Activated T-helper 2 cell treated with anti-CD3 and anti-CD28 coated beads, Interferon-gamma antibody, Interleukin-2, Interleukin-4, amounts not matched to agents 10 μg/mL and 5 μg/mL and 100 μg/mL, durations not matched to agents 14 hours and 24 hours and 36 hours (primary cell): ENCODE data around the gene TMSB15B. TPM values are rescaled to one million over a fixed set of nuclear protein-coding genes. Genes with fewer than 3 reads are reported as not detected.
"Not testable (repeated sequence)": the region's sequence is repeated elsewhere in the genome, so short reads cannot be mapped to it uniquely, and the experiment has no call there.

Experiments
- DNase-seq: peaks from one replicate; pipeline ENCODE4 v3.0.0; 2021; ENCODE audit warnings: low spot score
- H3K27ac Mint-ChIP-seq: one replicate; pipeline ENCODE4 v1.8.0; 2021; ENCODE audit warnings: mixed read lengths
- H3K27me3 Mint-ChIP-seq: one replicate; pipeline ENCODE4 v1.8.0; 2021; ENCODE audit warnings: low read depth, mixed read lengths
- H3K36me3 Mint-ChIP-seq: one replicate; pipeline ENCODE4 v1.8.0; 2021; ENCODE audit warnings: low read depth, mixed read lengths
- H3K4me1 Mint-ChIP-seq: one replicate; pipeline ENCODE4 v1.8.0; 2021; ENCODE audit warnings: low read depth, mixed read lengths
- H3K4me3 Mint-ChIP-seq: one replicate; pipeline ENCODE4 v1.8.0; 2021; ENCODE audit warnings: low read depth, mild to moderate bottlenecking, moderate library complexity, mixed read lengths
- H3K9me3 Mint-ChIP-seq: one replicate; pipeline ENCODE4 v1.8.0; 2021; ENCODE audit warnings: mixed read lengths
- intact Hi-C: fragments of 100-400 bp; cut with micrococcal nuclease; formaldehyde crosslinking; loops from one replicate; pipeline ENCODE4 v1.15.1; 2023
- total RNA-seq: library from RNA; stranded (reverse); gene quantifications from 2 replicates; pipeline ENCODE4 v1.2.3, GENCODE V29; 2022

TMSB15B gene
- total RNA-seq, 1 donor from 2014 or later: 7.7 TPM

GRCh38 chrX:103953353-103953752 is 9.1 kb upstream of the TMSB15B start:
- H3K27ac Mint-ChIP-seq: no peak overlapping the region
- peaks cover 9% of the 10 kb centered on the region for H3K9me3 Mint-ChIP-seq
- H3K27me3 Mint-ChIP-seq: no peaks in the 10 kb centered on the region
- intact Hi-C loops: no loop called here
- H3K4me3 Mint-ChIP-seq: no peak overlapping the region
- no peaks in the 10 kb centered on the region for H3K4me1 Mint-ChIP-seq
- no peaks in the 10 kb centered on the region for H3K36me3 Mint-ChIP-seq
- DNase-seq: no peak

GRCh38 chrX:103954259-103954658 is 8.2 kb upstream of the TMSB15B start:
- Mint-ChIP-seq H3K36me3 (no peaks in the 10 kb centered on the region), H3K27me3 (no peaks in the 10 kb centered on the region), H3K4me1 (no peaks in the 10 kb centered on the region), H3K27ac (no peak overlapping the region), H3K4me3 (no peak overlapping the region), H3K9me3 (peaks cover 9% of the 10 kb centered on the region)
- DNase-seq: no peak
- intact Hi-C loops: no loop called here

DNA sequence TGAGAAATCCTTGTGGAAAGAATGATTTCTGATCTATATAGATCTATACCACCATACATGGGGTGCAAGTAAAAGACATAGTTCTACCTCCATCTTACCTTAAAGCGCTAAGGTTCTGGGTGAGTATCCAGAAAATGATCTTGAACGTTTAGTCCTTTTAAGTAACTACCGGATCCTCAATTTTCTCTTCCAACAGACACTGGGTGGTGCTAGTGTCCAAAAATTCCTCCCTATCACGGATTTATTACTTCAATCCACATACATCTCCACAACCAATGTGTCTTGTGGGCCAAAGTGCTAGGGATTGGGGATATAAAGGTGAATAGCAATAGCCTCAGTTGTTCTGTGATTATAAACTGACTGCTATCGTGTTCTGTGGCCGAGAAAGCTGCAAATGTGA is 1.8 kb upstream of the TMSB15B start:
- H3K4me1 Mint-ChIP-seq, H3K27me3 Mint-ChIP-seq, intact Hi-C loops: not testable (repeated sequence)

DNA sequence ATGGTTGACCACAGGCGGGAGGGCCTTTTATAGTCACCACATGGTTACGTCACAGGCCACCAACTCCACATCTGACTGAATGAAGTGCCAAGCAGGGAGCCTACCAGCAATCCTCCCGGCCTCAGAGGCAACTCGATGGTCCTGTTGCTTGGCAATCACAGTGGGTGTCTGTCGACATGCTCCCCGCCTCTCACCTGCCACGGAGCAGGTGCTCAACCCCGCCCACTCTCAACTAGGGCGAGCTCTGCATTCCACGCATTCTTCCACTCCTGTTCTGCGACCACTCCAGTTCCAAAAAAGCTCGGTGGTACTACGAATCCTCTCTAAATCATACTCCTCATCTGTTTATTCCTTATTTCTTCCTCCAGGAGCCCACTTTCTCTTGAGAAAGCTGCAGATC is 21.1 kb downstream of the TMSB15B start:
- H3K4me1 Mint-ChIP-seq: not testable (repeated sequence)

More for the DNA sequence above, 1.8 kb upstream of the TMSB15B start:
- not testable (repeated sequence) for DNase-seq, H3K4me3 Mint-ChIP-seq, H3K27ac Mint-ChIP-seq, H3K9me3 Mint-ChIP-seq, H3K36me3 Mint-ChIP-seq

GRCh38 chrX:103999234-103999633 is 36.8 kb downstream of the TMSB15B start:
- no peak for DNase-seq
- no peaks in the 10 kb centered on the region for H3K27me3 Mint-ChIP-seq
- H3K27ac Mint-ChIP-seq: no peak overlapping the region
- no peak overlapping the region for H3K4me3 Mint-ChIP-seq
- H3K9me3 Mint-ChIP-seq: no peaks in the 10 kb centered on the region
- no peaks in the 10 kb centered on the region for H3K36me3 Mint-ChIP-seq
- no peaks in the 10 kb centered on the region for H3K4me1 Mint-ChIP-seq
- intact Hi-C loops: no loop called here

More for the DNA sequence above, 21.1 kb downstream of the TMSB15B start:
- H3K36me3 Mint-ChIP-seq, DNase-seq, H3K27ac Mint-ChIP-seq, H3K9me3 Mint-ChIP-seq, H3K27me3 Mint-ChIP-seq, intact Hi-C loops, H3K4me3 Mint-ChIP-seq: not testable (repeated sequence)

GRCh38 chrX:104008831-104009230 is 46.4 kb downstream of the TMSB15B start:
- no peaks in the 10 kb centered on the region for H3K4me1 Mint-ChIP-seq
- intact Hi-C loops: no loop called here
- H3K4me3 Mint-ChIP-seq: no peak overlapping the region
- H3K27ac Mint-ChIP-seq: no peak overlapping the region
- no peaks in the 10 kb centered on the region for H3K36me3 Mint-ChIP-seq
- DNase-seq: no peak
- H3K9me3 Mint-ChIP-seq: no peaks in the 10 kb centered on the region
- H3K27me3 Mint-ChIP-seq: no peaks in the 10 kb centered on the region

GRCh38 chrX:104013158-104013557 is 50.7 kb downstream of the TMSB15B start:
- H3K36me3 Mint-ChIP-seq: no peaks in the 10 kb centered on the region
- no peak for DNase-seq
- no peak overlapping the region for H3K4me3 Mint-ChIP-seq
- no peak overlapping the region for H3K27ac Mint-ChIP-seq
- intact Hi-C loops: no loop called here
- no peaks in the 10 kb centered on the region for H3K9me3 Mint-ChIP-seq
- no peaks in the 10 kb centered on the region for H3K4me1 Mint-ChIP-seq
- no peaks in the 10 kb centered on the region for H3K27me3 Mint-ChIP-seq

GRCh38 chrX:104013606-104014005 is 51.2 kb downstream of the TMSB15B start, which contains the start of gene H2BW1:
Gene H2BW1 (minus strand): TSS chrX:104013708. CDS start chrX:104013576, 132 bp downstream.
- H3K27me3 Mint-ChIP-seq: no peaks in the 10 kb centered on the region
- intact Hi-C loops: no loop called here

GRCh38 chrX:104015576-104015975 is 53.1 kb downstream of the TMSB15B start:
- intact Hi-C loops, H3K4me1 Mint-ChIP-seq, H3K27ac Mint-ChIP-seq: not testable (repeated sequence)

More at GRCh38 chrX:104013606-104014005, 51.2 kb downstream of the TMSB15B start, which contains the start of gene H2BW1:
- DNase-seq: no peak
- Mint-ChIP-seq H3K4me1 (no peaks in the 10 kb centered on the region), H3K4me3 (no peak within 1 kb of the TSS), H3K9me3 (no peaks in the 10 kb centered on the region), H3K27ac (no peak within 1 kb of the TSS), H3K36me3 (no peaks in the 10 kb centered on the region)

More at GRCh38 chrX:104015576-104015975, 53.1 kb downstream of the TMSB15B start:
- not testable (repeated sequence) for H3K36me3 Mint-ChIP-seq, DNase-seq, H3K9me3 Mint-ChIP-seq, H3K27me3 Mint-ChIP-seq, H3K4me3 Mint-ChIP-seq

Other genes starting within 250 kb of the TMSB15B start
- gene PLP1, start 185.8 kb upstream of the TMSB15B start, total RNA-seq: not detected in 2 replicates
- 0.55 and 0.62 TPM in 2 replicates for gene RAB9B, start 130.4 kb upstream of the TMSB15B start, total RNA-seq
- gene H2BW1, start 51.1 kb downstream of the TMSB15B start, total RNA-seq: not detected in 2 replicates
- not detected in 2 replicates for gene H2BW2, start 77.3 kb downstream of the TMSB15B start, total RNA-seq
- 3.3 and 4.7 TPM in 2 replicates for gene TMSB15C, start 113.6 kb downstream of the TMSB15B start, total RNA-seq
- 0.39 and 0.69 TPM in 2 replicates for gene ZCCHC18, start 149.9 kb downstream of the TMSB15B start, total RNA-seq
- gene SLC25A53, start 194.4 kb downstream of the TMSB15B start, total RNA-seq: 4.1 and 4.3 TPM in 2 replicates
- 10.9 and 11.9 TPM in 2 replicates for gene FAM199X, start 203.8 kb downstream of the TMSB15B start, total RNA-seq